Testis (tissue), 3 donors: ENCODE measurements around the gene IL13. TPM values are rescaled to one million over a fixed set of nuclear protein-coding genes. Genes with fewer than 3 reads are reported as not detected.

Source experiments
- DNase-seq: peaks from one replicate; pipeline ENCODE4 v3.0.0-alpha.2; 2019
- H3K27ac ChIP-seq, 2 donors: fragments of 200-600 bp; sonication (generic); one replicate each; pipeline ENCODE4 v1.5.1; 2019
- H3K27me3 ChIP-seq: fragments of 200-600 bp; sonication (generic); one replicate; pipeline ENCODE4 v1.5.1; 2019
- H3K36me3 ChIP-seq: fragments of 200-600 bp; sonication (generic); one replicate; pipeline ENCODE4 v1.5.1; 2017; ENCODE audit warnings: low read depth; ENCODE audit errors: missing control alignments
- H3K4me1 ChIP-seq: fragments of 200-600 bp; sonication (generic); one replicate; pipeline ENCODE4 v1.5.1; 2019
- H3K4me3 ChIP-seq, 2 donors: fragments of 200-600 bp; sonication (generic); one replicate each; pipeline ENCODE4 v1.5.1; 2017 to 2019
- H3K9me3 ChIP-seq: fragments of 200-600 bp; sonication (generic); one replicate; pipeline ENCODE4 v1.5.1; 2017
- CTCF ChIP-seq, 3 experiments: fragments of 450-650 bp in 2 of 3; fragments of 200-600 bp in 1 of 3; sonication (generic) in 1 of 3; IDR thresholded peaks; one replicate each; pipeline ENCODE4 v1.5.1; 2016 to 2019; ENCODE audit warnings: antibody characterized with exemption in 3 of 3, mild to moderate bottlenecking in 2 of 3, moderate library complexity in 1 of 3
- POLR2A ChIP-seq: fragments of 450-650 bp; IDR thresholded peaks from one replicate; pipeline ENCODE4 v1.6.1; 2017; ENCODE audit warnings: antibody characterized with exemption, mild to moderate bottlenecking, moderate library complexity
- WGBS, 2 donors: methylation state at CpG; one replicate each; pipeline ENCODE4 v1.1.5; 2018; 5-methylcytosine and 5-hydroxymethylcytosine counted together
- intact Hi-C: fragments of 100-400 bp; cut with DNase I; formaldehyde crosslinking; loops from one replicate; pipeline ENCODE4 v1.15.1; 2023; ENCODE audit warnings: low total_unique reads
- polyA plus RNA-seq: library from polyadenylated mRNA; stranded (reverse); fragments of 350-450 nt; fragmentation: Illumina TruSeq; extraction: RNeasy Lipid Tissue Mini Kit (QIAGEN cat#74804); gene quantifications from one replicate; pipeline ENCODE4 v1.2.3, GENCODE V29; 2014; ENCODE audit warnings: low read depth, low replicate concordance; ENCODE audit not compliant: insufficient read depth
- total RNA-seq, 2 donors: library from RNA; depleted of rRNA; stranded (reverse); fragments of >200 nt; gene quantifications; one replicate each; pipeline ENCODE4 v1.2.3, GENCODE V29; 2016

IL13 gene
- total and polyA plus RNA-seq, 3 donors from 2014 or later: 17.3 to 73.4 (median 25.0) TPM

- intact Hi-C loops: no loop called here
- Histone ChIP-seq H3K9me3 (no peaks in the 10 kb centered on the region), H3K4me3 (no peak overlapping the region), H3K4me1 (peaks cover 3% of the 10 kb centered on the region), H3K27me3 (no peaks in the 10 kb centered on the region), H3K36me3 (no peaks in the 10 kb centered on the region), H3K27ac (no peak overlapping the region)
- 96 to 98% methylated on average over 5 to 9 of the region's 9 CpGs for WGBS, 2 donors
- TF ChIP-seq CTCF (IDR thresholded peaks at IDR 0.05) (no peak), POLR2A (no peak)
- no peak for DNase-seq
These were observed 669 bp downstream of the IL13 start for GRCh38 chr5:132658381-132659302.

GRCh38 chr5:132659598-132660493 is 1.9 kb downstream of the IL13 start:
- no peak for TF ChIP-seq CTCF (IDR thresholded peaks at IDR 0.05)
- TF ChIP-seq POLR2A: no peak
- no peak for DNase-seq
- Histone ChIP-seq H3K27ac (no peak overlapping the region), H3K4me3 (no peak overlapping the region), H3K9me3 (no peaks in the 10 kb centered on the region), H3K36me3 (no peaks in the 10 kb centered on the region), H3K27me3 (no peaks in the 10 kb centered on the region), H3K4me1 (peaks cover 9% of the 10 kb centered on the region)
- 85 to 95% methylated on average over 15 to 23 of the region's 23 CpGs for WGBS, 2 donors
- intact Hi-C loops: no loop called here

- H3K4me1 ChIP-seq: peaks cover 6% of the 10 kb centered on the region
- intact Hi-C loops: no loop called here
- WGBS, 2 donors: 79 to 81% methylated on average over 12 of the region's 12 CpGs
These were observed 3.4 kb downstream of the IL13 start for GRCh38 chr5:132661231-132662003.

More at GRCh38 chr5:132661231-132662003, 3.4 kb downstream of the IL13 start:
- Histone ChIP-seq H3K27me3 (no peaks in the 10 kb centered on the region), H3K27ac (no peak overlapping the region), H3K36me3 (no peaks in the 10 kb centered on the region), H3K4me3 (no peak overlapping the region), H3K9me3 (no peaks in the 10 kb centered on the region)
- TF ChIP-seq CTCF (IDR thresholded peaks at IDR 0.05): no peak
- no peak for TF ChIP-seq POLR2A
- no peak for DNase-seq
